Left hindlimb (tissue), 1 donor: ENCODE results near the gene ASPRV1.
A peak's percentile ranks its signal among the peaks of the same experiment; 100 is the strongest.

ENCODE experiments used
- DNase-seq: peaks from one replicate; pipeline ENCODE4 v3.0.0-alpha.2; 2018

Gene ASPRV1

DNA sequence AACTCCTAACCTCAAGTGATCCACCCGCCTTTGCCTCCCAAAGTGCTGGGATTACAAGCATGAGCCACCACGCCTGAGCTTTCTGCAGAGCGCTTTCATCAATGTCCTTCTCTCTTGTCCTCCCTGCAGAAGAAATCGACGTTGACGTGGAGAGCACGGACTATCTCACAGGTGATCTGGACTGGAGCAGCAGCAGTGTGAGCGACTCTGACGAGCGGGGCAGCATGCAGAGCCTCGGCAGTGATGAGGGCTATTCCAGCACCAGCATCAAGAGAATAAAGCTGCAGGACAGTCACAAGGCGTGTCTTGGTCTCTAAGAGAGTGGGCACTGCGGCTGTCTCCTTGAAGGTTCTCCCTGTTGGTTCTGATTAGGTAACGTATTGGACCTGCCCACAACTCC lies 23.5 kb downstream of the ASPRV1 start:
- no peak for DNase-seq

DNA sequence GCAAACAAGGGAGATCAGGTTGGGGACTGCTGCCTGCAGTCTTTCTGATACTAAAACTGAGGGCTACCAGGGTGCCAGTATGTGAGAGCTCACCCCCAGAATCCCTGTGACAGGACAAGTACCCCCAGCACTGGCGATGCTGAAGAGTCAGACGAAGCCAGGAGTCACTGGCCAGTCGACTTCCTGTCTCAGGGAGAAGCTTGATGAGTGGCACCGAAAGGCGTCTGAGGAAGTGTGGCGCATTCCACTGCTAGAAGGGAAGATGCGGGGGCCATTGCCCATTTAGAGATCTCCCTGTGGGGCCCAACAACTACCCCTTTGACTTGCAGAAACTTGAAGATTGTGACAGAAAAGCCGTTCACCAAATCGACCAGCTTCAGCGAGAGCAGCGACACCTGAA lies 24.5 kb downstream of the ASPRV1 start:
- no peak for DNase-seq

DNA sequence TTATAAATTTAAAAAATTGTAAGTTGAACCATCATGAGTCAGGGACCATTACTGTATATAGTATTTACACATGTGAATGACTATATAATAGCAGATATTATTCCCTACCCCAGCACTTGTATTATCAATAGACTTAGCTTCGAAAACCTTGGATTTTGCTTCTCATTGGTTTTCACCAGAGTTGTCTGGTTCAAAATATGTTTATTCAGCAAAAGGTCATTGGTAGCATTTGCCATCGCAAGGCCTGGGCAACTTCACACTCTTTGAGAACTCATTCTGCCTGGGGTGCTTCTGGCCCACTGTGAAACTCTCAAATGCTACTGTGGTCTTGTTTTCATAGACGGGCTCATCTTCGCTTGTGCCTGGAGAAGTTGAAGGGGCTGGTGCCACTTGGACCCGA lies 26.4 kb downstream of the ASPRV1 start:
- DNase-seq = no peak

DNA sequence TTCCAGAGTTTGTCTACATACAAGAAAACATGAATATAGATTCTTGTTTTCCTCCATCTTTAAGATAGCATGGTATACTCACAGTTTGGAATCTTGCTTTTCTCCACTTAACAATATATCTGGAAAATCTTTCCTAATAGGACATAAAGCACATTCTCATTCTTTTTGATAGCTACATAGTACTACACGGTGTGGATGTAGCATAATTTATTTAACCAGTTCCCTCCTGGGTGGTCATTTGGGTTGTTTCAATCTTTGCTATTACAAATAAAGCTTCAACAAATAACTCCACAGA lies 26.9 kb downstream of the ASPRV1 start:
- DNase-seq = no peak

DNA sequence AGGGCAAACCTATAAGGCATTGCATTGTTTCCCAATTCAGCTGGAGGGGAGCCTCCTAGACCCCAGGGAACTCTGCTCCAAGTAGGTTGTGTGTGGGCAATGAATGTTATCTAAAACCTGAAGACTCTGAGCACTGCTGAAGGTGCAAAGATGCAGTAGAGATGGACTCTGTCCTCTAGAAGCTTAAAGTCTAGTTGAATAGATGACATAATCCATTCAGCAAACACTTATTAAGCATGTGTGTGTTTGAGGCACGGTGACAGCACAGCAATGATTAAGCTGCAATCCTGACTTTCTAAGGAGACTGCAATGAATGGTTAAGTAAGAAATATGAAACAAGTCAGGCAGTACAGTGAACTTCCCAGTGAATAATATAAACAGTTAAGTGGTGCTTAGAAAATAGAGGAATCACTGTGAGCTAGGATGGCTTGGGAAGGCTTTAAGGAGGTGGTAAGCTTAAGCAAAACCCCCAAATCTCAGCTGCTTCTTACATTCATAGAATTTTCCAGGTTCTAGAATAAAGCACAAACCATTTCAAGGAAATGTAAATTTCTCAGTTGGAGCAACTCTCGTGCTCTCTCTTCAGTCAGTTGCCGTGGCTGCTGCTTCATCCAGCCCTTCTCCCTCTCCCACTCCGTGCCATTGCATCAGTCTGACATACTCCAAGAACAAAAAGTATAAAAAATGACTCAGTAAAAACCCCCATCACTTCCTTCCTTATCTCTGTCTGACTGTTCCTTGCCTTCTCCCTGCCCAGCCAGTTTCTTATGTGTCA lies 27.4 kb downstream of the ASPRV1 start:
- no peak for DNase-seq

DNA sequence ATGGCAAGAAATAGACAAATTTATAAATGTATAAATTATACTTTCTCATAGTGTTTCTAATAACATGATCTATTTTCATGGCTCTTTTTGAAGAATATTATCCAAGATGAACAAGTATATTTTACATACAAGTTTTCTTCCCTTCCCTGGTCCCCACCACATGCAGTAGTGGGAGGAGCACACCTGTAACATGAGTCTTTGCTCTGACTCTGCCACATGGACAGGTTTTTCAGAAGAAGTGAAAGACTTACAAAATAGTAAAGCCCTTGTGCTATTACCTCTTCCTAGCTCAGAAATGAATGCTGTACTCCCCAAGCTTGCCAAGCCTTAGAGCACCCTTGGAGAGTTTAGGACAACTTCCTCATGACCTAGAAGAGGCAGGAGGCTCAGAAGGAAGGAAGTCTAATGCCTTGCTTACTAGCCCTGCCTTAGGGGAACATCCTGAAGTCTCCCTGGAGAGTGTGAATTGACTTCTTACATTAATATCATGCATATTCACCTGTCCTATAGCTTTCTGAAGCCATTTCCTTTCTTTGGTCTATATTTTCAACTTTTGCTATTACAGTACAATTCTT lies 28.1 kb downstream of the ASPRV1 start:
- no peak for DNase-seq

DNA sequence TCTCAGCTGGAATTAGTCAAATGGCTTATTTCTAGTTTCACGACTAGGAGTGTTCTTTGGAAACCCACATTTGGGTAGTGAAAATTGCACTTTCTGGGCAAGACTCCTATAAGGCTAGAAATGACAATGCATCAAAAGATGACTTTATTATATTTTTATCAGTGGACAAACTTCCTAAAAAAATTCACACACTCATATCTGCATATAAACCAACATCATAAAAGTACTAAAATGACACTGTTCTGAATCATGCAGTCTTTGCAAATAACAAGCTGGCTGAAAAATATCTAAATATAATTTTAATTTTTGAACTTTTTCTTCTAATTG lies 28.9 kb downstream of the ASPRV1 start:
- no peak for DNase-seq

DNA sequence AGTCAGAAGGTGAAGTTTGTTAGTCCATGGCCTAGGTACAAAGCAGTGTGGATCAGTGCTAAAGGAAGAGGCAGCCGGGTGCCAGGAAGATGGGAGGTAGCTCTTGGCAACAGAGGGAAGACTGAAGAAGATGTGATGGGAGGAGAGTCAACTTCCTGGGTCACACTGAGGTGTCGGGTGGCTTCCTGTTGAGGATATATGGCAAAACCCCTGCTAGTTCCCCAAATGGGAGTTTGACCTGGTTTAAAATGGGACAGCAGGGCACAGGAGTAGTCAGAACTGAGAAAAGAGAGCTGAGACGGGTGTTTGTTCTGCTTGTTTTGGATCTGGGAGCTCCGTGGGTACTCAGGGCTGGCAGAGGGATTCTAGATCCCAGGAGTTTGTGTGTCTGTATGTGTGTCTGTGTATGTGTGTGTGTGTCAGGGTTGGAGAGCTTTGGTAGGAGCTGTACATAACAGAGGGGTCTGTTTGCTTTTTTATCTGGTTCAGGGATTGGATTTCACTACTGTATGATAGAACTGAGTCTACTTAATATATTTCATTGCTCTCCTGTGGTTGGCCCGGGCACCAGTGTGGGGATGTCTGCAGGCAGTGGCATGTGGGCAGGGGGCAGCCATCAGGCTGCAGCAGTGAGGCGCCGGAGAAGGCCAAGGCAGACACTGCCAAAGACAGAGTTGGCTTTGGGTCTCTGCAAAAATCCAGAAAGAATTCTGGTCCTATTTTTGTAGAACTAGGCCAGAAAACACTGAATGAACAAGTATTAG lies 29.4 kb downstream of the ASPRV1 start:
- no peak for DNase-seq

DNA sequence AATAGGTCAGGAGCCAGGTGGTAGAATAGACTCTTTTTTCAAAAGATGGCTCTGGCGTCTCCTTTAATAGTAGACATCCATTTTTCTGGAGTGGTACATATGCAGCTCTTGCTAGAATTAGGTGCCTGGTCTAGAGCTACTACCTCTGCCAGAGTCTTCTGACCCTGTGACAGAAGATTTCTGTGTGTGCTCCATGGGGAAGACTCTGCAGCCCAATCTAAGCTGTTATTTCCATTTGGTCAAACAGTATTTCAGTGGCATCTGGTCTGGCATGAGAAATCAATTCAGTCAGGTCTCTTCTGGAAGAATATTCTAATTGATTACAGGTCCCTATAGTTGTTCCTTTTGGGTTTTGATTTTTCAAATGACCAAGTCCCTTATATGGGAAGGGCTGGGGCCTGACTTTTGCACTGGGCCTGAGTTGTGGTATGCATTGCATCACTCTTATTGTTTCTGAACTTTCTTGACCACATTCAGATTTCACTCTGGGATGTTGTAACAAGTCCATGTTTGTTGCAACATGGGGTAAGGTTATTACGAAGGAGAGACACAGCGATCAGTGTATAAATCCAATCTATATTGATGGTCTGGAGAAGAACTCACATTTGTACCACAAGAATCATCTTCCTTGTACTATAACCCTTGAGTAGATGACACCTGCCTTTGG lies 34.4 kb downstream of the ASPRV1 start:
- DNase-seq = no peak

DNA sequence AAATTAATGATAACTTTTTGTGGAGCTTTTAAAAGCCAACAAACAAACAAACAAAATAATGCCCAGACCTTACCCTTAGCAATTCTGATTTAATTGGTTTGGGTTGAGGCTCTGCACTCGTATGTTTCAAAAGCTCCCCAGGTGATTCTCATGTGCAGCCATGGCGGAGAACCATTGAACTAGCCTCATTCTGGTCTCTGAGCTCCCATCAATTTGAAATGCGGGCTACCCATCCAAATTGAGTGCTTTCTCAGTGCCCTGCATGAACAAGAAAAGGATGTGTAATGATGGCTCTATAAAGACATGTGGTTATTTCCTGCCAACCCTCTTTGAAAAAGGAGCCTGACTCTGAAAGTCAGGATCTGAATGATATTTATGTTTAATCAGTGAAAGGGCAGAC lies 38.3 kb downstream of the ASPRV1 start:
- DNase-seq = no peak

DNA sequence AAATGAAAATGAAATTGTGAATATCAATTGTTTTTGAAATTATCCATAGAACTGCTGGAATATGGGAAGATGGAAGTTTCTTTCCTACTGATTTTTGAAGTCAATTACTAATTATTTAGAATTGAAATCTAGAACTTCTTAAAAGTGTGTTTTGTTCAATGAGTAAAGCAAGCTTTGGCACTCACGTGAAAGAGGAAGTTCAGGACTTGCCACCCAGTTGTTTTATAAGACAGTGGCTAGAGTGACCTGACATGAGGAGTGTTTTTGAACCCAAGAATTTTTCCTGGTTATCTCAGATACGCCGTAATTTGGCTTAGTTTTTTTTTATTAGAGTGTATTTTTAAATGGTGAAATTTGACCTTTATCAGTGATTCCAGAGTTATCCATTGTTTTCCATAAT lies 43.0 kb downstream of the ASPRV1 start:
- no peak for DNase-seq

DNA sequence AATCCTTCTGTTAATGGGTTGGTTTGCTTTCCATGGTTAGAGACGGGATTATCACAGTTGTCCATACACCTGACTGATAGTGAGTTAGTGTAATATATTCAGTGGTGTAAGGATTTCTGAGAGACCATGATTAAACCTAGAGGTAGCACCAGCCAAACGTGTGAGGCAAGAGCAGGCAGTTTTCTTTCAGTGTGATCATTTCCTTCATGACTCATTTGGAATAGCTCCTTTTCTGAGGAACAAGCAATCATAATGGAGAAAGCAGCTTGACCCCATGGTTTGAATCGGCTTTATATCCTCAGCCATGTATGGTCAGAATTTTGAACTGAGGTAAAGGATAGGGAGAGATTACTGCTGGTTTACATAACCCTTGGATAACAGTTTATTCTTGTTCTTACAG lies 43.6 kb downstream of the ASPRV1 start:
- no peak for DNase-seq

DNA sequence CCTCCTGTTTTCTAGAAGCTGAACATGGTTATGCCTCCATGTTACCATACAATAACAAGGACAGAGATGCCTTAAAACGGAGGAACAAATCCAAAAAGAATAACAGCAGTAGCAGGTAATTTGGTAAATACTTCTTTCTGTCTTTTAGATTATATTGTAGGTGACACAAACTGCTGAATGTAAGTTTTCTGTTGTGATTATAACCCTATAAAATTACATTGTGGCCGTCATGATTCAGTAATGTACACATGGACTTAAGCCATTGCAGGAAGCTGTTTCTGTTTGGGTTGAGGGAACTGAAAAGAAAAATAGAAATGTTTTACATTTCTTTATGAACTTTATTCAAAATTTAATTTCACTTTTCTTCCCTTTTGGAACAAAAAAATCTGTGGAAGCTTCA lies 45.3 kb downstream of the ASPRV1 start:
- DNase-seq = no peak

DNA sequence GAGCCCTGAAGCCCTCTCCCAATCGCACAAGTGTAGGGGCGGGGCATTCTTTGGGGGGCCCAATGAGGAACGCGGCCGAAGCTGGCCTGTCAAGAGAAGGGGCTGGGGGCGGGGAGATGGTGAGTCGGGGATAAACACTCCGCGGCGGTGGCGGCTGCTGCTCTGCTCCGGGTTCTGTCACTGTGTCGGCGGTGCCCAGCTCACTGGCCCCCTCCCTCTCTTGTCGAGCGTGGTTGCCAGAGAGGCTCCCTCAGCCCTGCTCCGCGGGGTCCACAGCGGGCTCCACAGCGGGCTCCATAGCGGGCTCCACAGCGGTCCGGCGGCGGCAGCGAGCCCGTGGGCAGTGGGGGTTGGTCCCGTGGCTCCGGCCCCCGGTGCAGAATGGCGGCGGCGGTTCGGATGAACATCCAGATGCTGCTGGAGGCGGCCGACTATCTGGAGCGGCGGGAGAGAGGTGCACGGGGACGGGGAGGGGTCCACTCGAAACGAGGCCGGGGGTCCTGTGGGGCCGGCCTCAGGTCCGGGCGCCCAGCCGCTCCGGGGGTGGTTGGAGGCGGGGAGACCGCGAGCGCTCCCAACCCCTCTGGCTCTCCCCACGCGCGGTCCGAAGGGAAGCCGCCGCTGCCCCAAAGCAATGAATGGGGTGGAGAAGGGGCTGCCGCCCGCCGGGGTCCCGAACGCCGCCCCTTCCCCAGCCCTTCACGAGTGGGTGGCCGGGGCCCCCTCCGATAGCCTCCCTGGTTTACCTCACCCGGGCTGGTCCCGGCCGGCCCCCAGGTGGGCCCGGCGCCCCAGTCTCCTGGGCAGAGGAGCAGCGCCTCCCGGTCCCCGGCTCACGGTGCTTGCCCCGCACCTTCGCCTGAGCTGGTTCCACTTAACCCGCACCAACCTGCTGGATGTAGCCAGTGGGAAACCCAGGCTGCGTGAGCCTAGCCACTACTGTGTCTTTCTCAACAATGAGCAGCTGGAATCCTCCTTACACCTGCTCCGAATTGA lies 46.2 kb downstream of the ASPRV1 start, which contains the start of gene MXD1:
Gene MXD1, plus strand, starts transcription at position 160 of the 996 bp plus-strand sequence. Its CDS starts 222 bp downstream, at position 382.
- peak; percentile 36 for DNase-seq

DNA sequence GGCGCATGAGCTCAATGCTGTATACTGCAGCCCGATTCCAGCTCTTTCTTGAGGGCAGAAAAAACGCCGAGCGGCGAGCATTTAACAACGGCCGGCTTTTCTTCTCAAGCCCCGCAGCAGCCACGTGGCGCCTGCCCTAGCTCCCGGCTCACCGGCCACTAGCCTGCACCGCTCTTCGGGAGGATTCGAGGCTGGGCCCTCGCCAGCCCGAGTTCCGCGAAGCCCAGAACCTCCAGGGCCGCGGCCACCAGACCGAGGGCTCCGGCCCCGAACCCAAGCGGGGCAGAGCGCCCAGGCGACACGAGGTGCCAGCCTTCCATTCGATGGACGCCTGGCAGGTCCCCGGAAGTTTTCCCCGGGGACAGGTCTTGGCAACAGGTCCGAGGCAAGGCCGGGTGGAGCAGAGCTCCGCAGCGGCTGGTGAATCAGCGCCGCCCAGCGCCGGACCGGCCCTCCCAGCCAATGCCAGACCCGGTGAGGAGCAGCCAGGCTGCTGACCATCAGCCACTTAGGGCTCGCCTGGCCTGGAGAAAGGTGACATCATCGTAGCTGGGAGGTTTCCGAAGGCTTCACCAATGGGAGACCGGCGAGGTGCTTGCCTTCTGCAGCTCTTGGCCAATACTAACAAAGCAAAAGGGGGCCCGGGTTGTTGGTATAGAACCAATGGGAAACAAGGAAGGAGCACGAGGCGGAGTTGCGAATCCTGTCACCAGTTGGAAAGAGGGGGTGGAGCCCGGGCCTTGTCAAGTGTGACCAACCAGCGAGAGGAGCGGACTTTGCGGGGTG lies 47.1 kb downstream of the ASPRV1 start:
- DNase-seq = peak; percentile 100

DNA sequence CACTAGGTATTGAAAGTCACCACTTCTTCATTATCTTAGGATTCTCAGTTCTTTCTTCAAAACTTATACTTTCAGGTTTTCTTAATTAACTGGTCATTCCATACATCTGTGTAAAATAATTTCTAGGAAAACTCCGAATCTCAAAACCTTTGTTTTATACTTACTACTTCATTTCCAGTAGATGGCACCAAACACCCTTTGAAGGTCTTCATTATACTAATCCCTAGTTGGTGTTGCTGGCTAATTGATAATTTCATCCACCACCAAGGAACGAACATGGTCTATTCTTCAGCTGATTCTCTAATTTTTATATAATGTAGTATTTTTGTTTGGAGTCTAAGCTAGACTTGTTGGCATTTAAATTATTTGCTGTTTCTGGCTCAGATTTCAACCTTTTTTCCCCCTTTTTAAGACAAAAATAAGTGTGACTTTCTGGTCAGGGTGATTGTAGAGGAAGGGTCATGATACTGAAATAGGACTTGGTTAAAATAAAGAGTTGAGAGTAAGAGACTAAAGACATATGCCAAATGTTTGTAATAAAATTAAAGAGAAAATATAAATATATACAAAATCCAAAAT lies 49.4 kb downstream of the ASPRV1 start:
- no peak for DNase-seq
